ENCODE data around the gene STMN3.

STMN3 gene

GRCh38 chr20:63692436-63693082 lies 39.3 kb upstream of the STMN3 start:
- DNase-seq: no peak

- no peak for DNase-seq
Observed at GRCh38 chr20:63691711-63692435, 38.6 kb upstream of the STMN3 start.

GRCh38 chr20:63690898-63691710 lies 37.9 kb upstream of the STMN3 start:
- DNase-seq: no peak

- no peak for DNase-seq
Observed at GRCh38 chr20:63690003-63690897, 37.0 kb upstream of the STMN3 start.

GRCh38 chr20:63689046-63690002 lies 36.1 kb upstream of the STMN3 start:
- DNase-seq: no peak

GRCh38 chr20:63688228-63689045 lies 35.2 kb upstream of the STMN3 start:
- no peak for DNase-seq

- no peak for DNase-seq
Observed at GRCh38 chr20:63687419-63688178, 34.4 kb upstream of the STMN3 start.

- DNase-seq: no peak
Observed at GRCh38 chr20:63686492-63687321, 33.5 kb upstream of the STMN3 start.

GRCh38 chr20:63686094-63686491 lies 32.9 kb upstream of the STMN3 start:
- DNase-seq: no peak

- no peak for DNase-seq
Observed at GRCh38 chr20:63685269-63686026, 32.2 kb upstream of the STMN3 start.

GRCh38 chr20:63682384-63683139 lies 29.3 kb upstream of the STMN3 start:
- DNase-seq: no peak

GRCh38 chr20:63681609-63682142 lies 28.5 kb upstream of the STMN3 start:
- no peak for DNase-seq

GRCh38 chr20:63680857-63681608 lies 27.8 kb upstream of the STMN3 start:
- DNase-seq: no peak

GRCh38 chr20:63680427-63680826 lies 27.2 kb upstream of the STMN3 start:
- DNase-seq: no peak

GRCh38 chr20:63679799-63680305 lies 26.6 kb upstream of the STMN3 start:
- no peak for DNase-seq

All from central memory CD4-positive, alpha-beta T cell (primary cell).